HG02840 (cell line): Measurements from ENCODE around the gene NMRK1.

ENCODE experiments used
- ATAC-seq: cut with Tn5 transposase; IDR thresholded peaks from one replicate; pipeline ENCODE4 v1.9.1; 2021; ENCODE audit warnings: mild to moderate bottlenecking, moderate library complexity, moderate number of reproducible peaks; ENCODE audit not compliant: unreplicated experiment, low FRiP score

Gene NMRK1

GRCh38 chr9:75102177-75102790, 14.3 kb upstream of the NMRK1 start:
- no peak for ATAC-seq

GRCh38 chr9:75101004-75101588, 13.1 kb upstream of the NMRK1 start:
- no peak for ATAC-seq

- ATAC-seq = no peak
These were observed 8.8 kb upstream of the NMRK1 start for GRCh38 chr9:75096796-75097195.

- no peak for ATAC-seq
These were observed 4.8 kb upstream of the NMRK1 start for GRCh38 chr9:75092766-75093165.

GRCh38 chr9:75090579-75090978, 2.6 kb upstream of the NMRK1 start:
- ATAC-seq = no peak

GRCh38 chr9:75089373-75089766, 1.4 kb upstream of the NMRK1 start:
- ATAC-seq = no peak

- peak; percentile 34 for ATAC-seq
These were observed 854 bp upstream of the NMRK1 start for GRCh38 chr9:75088646-75089372.

GRCh38 chr9:75087289-75087823, 599 bp downstream of the NMRK1 start:
- ATAC-seq = no peak

GRCh38 chr9:75086541-75087288, 1.2 kb downstream of the NMRK1 start:
- no peak for ATAC-seq

GRCh38 chr9:75085640-75086039, 2.3 kb downstream of the NMRK1 start:
- no peak for ATAC-seq

GRCh38 chr9:75084081-75084672, 3.8 kb downstream of the NMRK1 start:
- no peak for ATAC-seq

GRCh38 chr9:75083188-75083970, 4.6 kb downstream of the NMRK1 start:
- ATAC-seq = no peak

- no peak for ATAC-seq
These were observed 6.3 kb downstream of the NMRK1 start for GRCh38 chr9:75081632-75082031.

- no peak for ATAC-seq
These were observed 15.1 kb downstream of the NMRK1 start for GRCh38 chr9:75072895-75073294.

GRCh38 chr9:75071530-75072122, 16.3 kb downstream of the NMRK1 start:
- ATAC-seq = peak; percentile 69

- ATAC-seq = no peak
These were observed 18.8 kb downstream of the NMRK1 start for GRCh38 chr9:75069171-75069570.

GRCh38 chr9:75067894-75068293, 20.1 kb downstream of the NMRK1 start:
- ATAC-seq = no peak

- ATAC-seq = no peak
These were observed 22.4 kb downstream of the NMRK1 start for GRCh38 chr9:75065510-75065909.

GRCh38 chr9:75064307-75065025, 23.5 kb downstream of the NMRK1 start:
- ATAC-seq = no peak
